Measurements from ENCODE around the gene NHLRC1.

NHLRC1 gene

DNA sequence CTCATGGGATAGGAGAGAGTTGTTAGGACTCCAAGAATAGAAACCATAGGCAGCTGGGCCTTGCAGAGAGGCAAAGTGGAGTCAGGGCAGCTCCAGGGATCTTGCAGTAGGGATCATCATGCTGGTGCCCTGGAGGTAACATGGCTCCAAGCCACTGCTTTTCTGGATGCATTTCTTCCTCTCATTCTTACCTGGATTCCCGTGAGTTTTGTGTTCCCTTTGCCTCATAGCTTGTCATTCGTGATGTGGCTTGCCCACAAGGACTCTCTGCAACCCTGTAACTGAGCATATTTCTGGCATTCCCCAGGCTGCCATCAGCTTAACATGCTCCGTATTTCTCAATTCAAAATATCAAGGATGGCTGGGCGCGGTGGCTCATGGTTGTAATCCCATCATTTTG is 5.3 kb downstream of the NHLRC1 start:
- no peaks in the 10 kb centered on the region for H3K9me3 ChIP-seq (ENCODE audit: control insufficient read depth, low read length)
- H3K4me1 ChIP-seq (ENCODE audit: control insufficient read depth, insufficient read depth, low read length, poor library complexity, severe bottlenecking), result peaks cover 3% of the 10 kb centered on the region
- no peak for DNase-seq
- H3K27ac ChIP-seq (ENCODE audit: insufficient read depth, low read length, poor library complexity, severe bottlenecking), result no peak overlapping the region
- H3K27me3 ChIP-seq (replicated peaks; ENCODE audit: control insufficient read depth, insufficient read depth, low read length, poor library complexity, severe bottlenecking), result no peaks in the 10 kb centered on the region
- H3K4me3 ChIP-seq (ENCODE audit: insufficient read depth, low read depth, low read length, poor library complexity, severe bottlenecking), result no peak overlapping the region
- no peaks in the 10 kb centered on the region for H3K36me3 ChIP-seq (ENCODE audit: control insufficient read depth, insufficient read depth, low read length)

DNA sequence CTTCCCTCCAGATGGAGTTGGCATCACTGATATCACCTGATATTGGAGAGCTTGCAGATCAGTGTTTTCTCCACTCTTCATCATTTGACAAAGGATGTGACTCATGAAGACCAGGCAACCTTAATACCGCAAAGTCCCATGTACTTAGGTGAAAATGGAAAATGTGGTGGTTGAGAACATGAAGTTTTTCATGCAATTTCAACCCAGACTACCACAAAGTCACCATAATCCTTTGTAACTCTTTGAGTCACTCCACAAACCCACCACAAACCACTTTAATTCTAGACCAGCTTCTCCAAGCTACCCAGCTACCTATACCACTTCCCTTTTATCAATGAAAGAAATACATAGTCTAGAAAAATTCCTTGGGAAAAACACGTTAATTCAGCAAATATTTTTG is 7.1 kb downstream of the NHLRC1 start:
- Histone ChIP-seq H3K9me3 (ENCODE audit: control insufficient read depth, low read length) (no peaks in the 10 kb centered on the region), H3K4me1 (ENCODE audit: control insufficient read depth, insufficient read depth, low read length, poor library complexity, severe bottlenecking) (no peaks in the 10 kb centered on the region), H3K27me3 (replicated peaks; ENCODE audit: control insufficient read depth, insufficient read depth, low read length, poor library complexity, severe bottlenecking) (no peaks in the 10 kb centered on the region), H3K36me3 (ENCODE audit: control insufficient read depth, insufficient read depth, low read length) (no peaks in the 10 kb centered on the region), H3K4me3 (ENCODE audit: insufficient read depth, low read depth, low read length, poor library complexity, severe bottlenecking) (no peak overlapping the region), H3K27ac (ENCODE audit: insufficient read depth, low read length, poor library complexity, severe bottlenecking) (no peak overlapping the region)
- no peak for DNase-seq

GRCh38 chr6:18110162-18110561 is 12.3 kb downstream of the NHLRC1 start:
- peaks cover 4% of the 10 kb centered on the region for H3K9me3 ChIP-seq (ENCODE audit: control insufficient read depth, low read length)
- no peak overlapping the region for H3K27ac ChIP-seq (ENCODE audit: insufficient read depth, low read length, poor library complexity, severe bottlenecking)
- no peaks in the 10 kb centered on the region for H3K4me1 ChIP-seq (ENCODE audit: control insufficient read depth, insufficient read depth, low read length, poor library complexity, severe bottlenecking)
- no peak overlapping the region for H3K4me3 ChIP-seq (ENCODE audit: insufficient read depth, low read depth, low read length, poor library complexity, severe bottlenecking)
- DNase-seq, result no peak
- no peaks in the 10 kb centered on the region for H3K36me3 ChIP-seq (ENCODE audit: control insufficient read depth, insufficient read depth, low read length)
- H3K27me3 ChIP-seq (replicated peaks; ENCODE audit: control insufficient read depth, insufficient read depth, low read length, poor library complexity, severe bottlenecking), result no peaks in the 10 kb centered on the region

GRCh38 chr6:18107061-18107460 is 15.4 kb downstream of the NHLRC1 start:
- Histone ChIP-seq H3K4me1 (ENCODE audit: control insufficient read depth, insufficient read depth, low read length, poor library complexity, severe bottlenecking) (no peaks in the 10 kb centered on the region), H3K9me3 (ENCODE audit: control insufficient read depth, low read length) (peaks cover 4% of the 10 kb centered on the region), H3K4me3 (ENCODE audit: insufficient read depth, low read depth, low read length, poor library complexity, severe bottlenecking) (no peak overlapping the region), H3K36me3 (ENCODE audit: control insufficient read depth, insufficient read depth, low read length) (no peaks in the 10 kb centered on the region), H3K27ac (ENCODE audit: insufficient read depth, low read length, poor library complexity, severe bottlenecking) (no peak overlapping the region), H3K27me3 (replicated peaks; ENCODE audit: control insufficient read depth, insufficient read depth, low read length, poor library complexity, severe bottlenecking) (no peaks in the 10 kb centered on the region)
- no peak for DNase-seq

DNA sequence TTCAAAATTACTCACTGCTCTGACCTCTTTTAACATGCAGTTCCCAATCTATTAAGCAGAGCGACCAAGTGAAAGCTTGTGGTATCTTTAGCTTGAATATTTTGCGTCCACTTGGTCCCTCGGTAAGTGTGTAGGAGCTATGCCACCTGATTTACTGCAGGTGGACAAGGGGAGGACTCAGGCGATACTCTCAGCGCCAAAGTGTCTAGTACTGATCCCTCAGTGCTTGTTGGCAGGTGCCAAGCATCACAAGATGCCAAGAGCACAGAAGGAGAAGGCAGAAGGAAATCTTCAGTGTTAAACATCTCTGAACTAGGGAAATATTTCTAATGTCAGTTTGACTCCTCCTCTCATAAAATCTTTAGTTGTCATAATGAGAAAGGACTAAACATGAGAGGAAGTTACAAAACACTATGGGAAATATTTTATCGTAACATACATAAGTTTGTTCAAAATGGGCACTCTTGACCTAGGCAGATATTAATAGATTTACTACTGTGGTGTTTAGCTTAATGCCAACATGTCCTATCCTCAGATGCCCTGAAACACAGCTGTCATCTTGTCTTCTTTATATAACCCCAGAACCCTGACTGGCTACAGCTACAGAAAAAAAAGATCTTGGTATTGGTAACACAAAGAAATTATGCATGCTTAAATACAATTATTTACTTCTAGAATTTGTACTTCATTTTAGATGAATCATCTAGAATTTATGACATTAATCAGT is 19.5 kb downstream of the NHLRC1 start:
- no peaks in the 10 kb centered on the region for H3K4me1 ChIP-seq (ENCODE audit: control insufficient read depth, insufficient read depth, low read length, poor library complexity, severe bottlenecking)
- H3K27me3 ChIP-seq (replicated peaks; ENCODE audit: control insufficient read depth, insufficient read depth, low read length, poor library complexity, severe bottlenecking), result no peaks in the 10 kb centered on the region
- no peak overlapping the region for H3K27ac ChIP-seq (ENCODE audit: insufficient read depth, low read length, poor library complexity, severe bottlenecking)
- no peak for DNase-seq
- no peaks in the 10 kb centered on the region for H3K36me3 ChIP-seq (ENCODE audit: control insufficient read depth, insufficient read depth, low read length)
- H3K9me3 ChIP-seq (ENCODE audit: control insufficient read depth, low read length), result peaks cover 4% of the 10 kb centered on the region
- H3K4me3 ChIP-seq (ENCODE audit: insufficient read depth, low read depth, low read length, poor library complexity, severe bottlenecking), result no peak overlapping the region

DNA sequence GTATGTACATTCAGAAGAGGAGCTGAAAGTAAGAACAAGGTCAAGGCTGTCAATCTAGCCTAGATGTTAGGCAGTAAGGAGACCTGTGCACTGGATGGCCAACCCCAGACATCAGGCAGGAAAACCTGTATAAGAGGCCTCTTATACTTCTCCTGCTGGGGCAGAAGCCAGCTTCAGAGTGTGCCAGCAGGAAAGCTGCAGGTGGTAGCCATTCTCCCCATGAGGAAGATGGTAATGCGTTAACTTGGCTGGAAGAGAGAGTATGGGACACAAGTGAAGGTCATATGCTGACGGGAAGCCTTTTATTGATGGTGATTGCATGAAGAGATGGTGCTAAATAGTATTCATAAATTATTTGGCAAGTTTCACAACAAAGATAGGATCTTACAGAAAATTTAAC is 20.6 kb downstream of the NHLRC1 start:
- Histone ChIP-seq H3K4me1 (ENCODE audit: control insufficient read depth, insufficient read depth, low read length, poor library complexity, severe bottlenecking) (no peaks in the 10 kb centered on the region), H3K27me3 (replicated peaks; ENCODE audit: control insufficient read depth, insufficient read depth, low read length, poor library complexity, severe bottlenecking) (no peaks in the 10 kb centered on the region), H3K27ac (ENCODE audit: insufficient read depth, low read length, poor library complexity, severe bottlenecking) (no peak overlapping the region), H3K4me3 (ENCODE audit: insufficient read depth, low read depth, low read length, poor library complexity, severe bottlenecking) (no peak overlapping the region), H3K36me3 (ENCODE audit: control insufficient read depth, insufficient read depth, low read length) (no peaks in the 10 kb centered on the region), H3K9me3 (ENCODE audit: control insufficient read depth, low read length) (no peaks in the 10 kb centered on the region)
- DNase-seq, result no peak

DNA sequence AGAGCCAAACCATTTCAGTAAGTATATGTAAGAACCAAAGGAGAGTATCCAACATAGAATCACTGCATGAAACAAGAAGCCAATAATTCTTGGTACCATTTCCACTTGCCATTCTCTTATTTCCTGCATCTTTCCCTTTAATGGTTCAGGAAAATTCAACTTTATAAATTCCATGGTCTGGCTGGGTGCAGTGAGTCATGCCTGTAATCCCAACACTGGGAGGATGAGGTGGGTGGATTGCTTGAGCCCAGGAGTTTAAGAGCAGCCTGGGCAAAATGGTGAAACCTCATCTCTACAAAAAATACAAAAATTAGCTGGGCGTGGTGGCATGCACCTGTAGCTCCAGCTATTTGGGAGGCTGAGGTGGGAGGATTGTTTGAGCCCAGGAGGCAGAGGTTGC is 21.2 kb downstream of the NHLRC1 start:
- Histone ChIP-seq H3K27ac (ENCODE audit: insufficient read depth, low read length, poor library complexity, severe bottlenecking) (no peak overlapping the region), H3K4me3 (ENCODE audit: insufficient read depth, low read depth, low read length, poor library complexity, severe bottlenecking) (no peak overlapping the region), H3K4me1 (ENCODE audit: control insufficient read depth, insufficient read depth, low read length, poor library complexity, severe bottlenecking) (no peaks in the 10 kb centered on the region), H3K9me3 (ENCODE audit: control insufficient read depth, low read length) (no peaks in the 10 kb centered on the region), H3K27me3 (replicated peaks; ENCODE audit: control insufficient read depth, insufficient read depth, low read length, poor library complexity, severe bottlenecking) (no peaks in the 10 kb centered on the region), H3K36me3 (ENCODE audit: control insufficient read depth, insufficient read depth, low read length) (no peaks in the 10 kb centered on the region)
- no peak for DNase-seq

GRCh38 chr6:18100296-18100695 is 22.2 kb downstream of the NHLRC1 start:
- Histone ChIP-seq H3K36me3 (ENCODE audit: control insufficient read depth, insufficient read depth, low read length) (no peaks in the 10 kb centered on the region), H3K9me3 (ENCODE audit: control insufficient read depth, low read length) (no peaks in the 10 kb centered on the region), H3K4me1 (ENCODE audit: control insufficient read depth, insufficient read depth, low read length, poor library complexity, severe bottlenecking) (no peaks in the 10 kb centered on the region), H3K27ac (ENCODE audit: insufficient read depth, low read length, poor library complexity, severe bottlenecking) (no peak overlapping the region), H3K4me3 (ENCODE audit: insufficient read depth, low read depth, low read length, poor library complexity, severe bottlenecking) (no peak overlapping the region), H3K27me3 (replicated peaks; ENCODE audit: control insufficient read depth, insufficient read depth, low read length, poor library complexity, severe bottlenecking) (no peaks in the 10 kb centered on the region)
- no peak for DNase-seq

- Histone ChIP-seq H3K9me3 (ENCODE audit: control insufficient read depth, low read length) (no peaks in the 10 kb centered on the region), H3K36me3 (ENCODE audit: control insufficient read depth, insufficient read depth, low read length) (no peaks in the 10 kb centered on the region), H3K27ac (ENCODE audit: insufficient read depth, low read length, poor library complexity, severe bottlenecking) (no peak overlapping the region), H3K27me3 (replicated peaks; ENCODE audit: control insufficient read depth, insufficient read depth, low read length, poor library complexity, severe bottlenecking) (no peaks in the 10 kb centered on the region), H3K4me1 (ENCODE audit: control insufficient read depth, insufficient read depth, low read length, poor library complexity, severe bottlenecking) (no peaks in the 10 kb centered on the region), H3K4me3 (ENCODE audit: insufficient read depth, low read depth, low read length, poor library complexity, severe bottlenecking) (no peak overlapping the region)
- no peak for DNase-seq
Observed at GRCh38 chr6:18099511-18099910, 23.0 kb downstream of the NHLRC1 start.

- Histone ChIP-seq H3K27me3 (replicated peaks; ENCODE audit: control insufficient read depth, insufficient read depth, low read length, poor library complexity, severe bottlenecking) (no peaks in the 10 kb centered on the region), H3K4me1 (ENCODE audit: control insufficient read depth, insufficient read depth, low read length, poor library complexity, severe bottlenecking) (no peaks in the 10 kb centered on the region), H3K36me3 (ENCODE audit: control insufficient read depth, insufficient read depth, low read length) (no peaks in the 10 kb centered on the region), H3K9me3 (ENCODE audit: control insufficient read depth, low read length) (no peaks in the 10 kb centered on the region), H3K27ac (ENCODE audit: insufficient read depth, low read length, poor library complexity, severe bottlenecking) (no peak overlapping the region), H3K4me3 (ENCODE audit: insufficient read depth, low read depth, low read length, poor library complexity, severe bottlenecking) (no peak overlapping the region)
- no peak for DNase-seq
Observed at GRCh38 chr6:18096423-18096822, 26.1 kb downstream of the NHLRC1 start.

All from effector memory CD4-positive, alpha-beta T cell (primary cell).